ENCODE measurements around the gene C1orf159. TPM values are rescaled to one million over a fixed set of nuclear protein-coding genes. Genes with fewer than 3 reads are reported as not detected.

C1orf159 gene
- polyA plus RNA-seq, 1 donor from 2014 or later, result 31.5 TPM

DNA sequence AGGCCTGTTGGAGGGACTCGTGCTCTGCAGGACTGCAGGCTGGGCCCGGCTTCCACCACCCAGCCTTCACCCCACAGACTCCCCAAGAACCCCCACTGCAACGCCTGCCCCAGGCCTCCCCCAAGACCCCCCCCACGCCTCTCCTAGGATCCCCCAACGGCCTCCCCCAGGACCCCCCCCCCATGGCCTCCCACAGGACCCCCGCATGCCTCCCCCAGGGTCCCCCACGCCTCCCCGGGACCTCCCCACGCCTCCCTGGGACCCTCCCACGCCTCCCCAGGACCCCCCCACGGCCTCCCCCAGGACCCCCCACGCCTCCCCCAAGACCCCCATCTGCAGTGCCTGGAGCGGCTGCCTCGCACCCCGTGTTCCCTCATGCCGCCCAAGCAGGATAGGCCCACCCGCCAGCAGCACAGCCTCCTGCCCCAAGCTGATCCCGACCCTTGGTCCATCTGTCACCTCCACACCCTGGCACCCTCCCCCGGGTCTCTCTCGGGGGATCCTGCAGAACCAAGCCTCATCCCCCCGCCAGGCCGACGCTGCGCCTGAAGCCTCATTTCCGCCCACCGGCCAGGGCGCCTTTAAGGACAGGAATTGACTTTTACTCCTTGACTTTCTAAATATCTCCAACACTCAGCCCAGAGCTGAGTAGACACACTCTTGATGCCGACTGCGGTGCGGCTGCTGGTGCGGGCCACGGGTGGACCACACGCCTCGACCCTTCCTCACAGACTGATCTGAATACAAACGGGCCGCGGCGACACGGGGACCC lies 27.7 kb downstream of the C1orf159 start:
- Histone ChIP-seq H3K9me3 (ENCODE audit: low read length) (no peaks in the 10 kb centered on the region), H3K9me2 (ENCODE audit: insufficient read depth, low read length) (no peaks in the 10 kb centered on the region), H4K20me1 (ENCODE audit: insufficient read depth) (no peaks in the 10 kb centered on the region), H3F3A (ENCODE audit: insufficient read depth, low read length, poor library complexity, severe bottlenecking) (no peaks in the 10 kb centered on the region), H2AFZ (ENCODE audit: low read depth, low read length) (no peak overlapping the region), H3K79me2 (replicated peaks; ENCODE audit: insufficient read depth, low read length) (no peaks in the 10 kb centered on the region), H3K4me2 (ENCODE audit: low read length) (no peak overlapping the region), H3K9ac (ENCODE audit: low read length) (no peak overlapping the region), H3K36me3 (ENCODE audit: insufficient read depth, low read length) (no peaks in the 10 kb centered on the region), H3K27me3 (ENCODE audit: insufficient read depth, low read depth, low read length) (no peaks in the 10 kb centered on the region), H3K27ac (ENCODE audit: low read length) (no peak overlapping the region), H3K4me3 (ENCODE audit: low read length) (no peak overlapping the region)
- TF ChIP-seq CTCF (IDR thresholded peaks at IDR 0.05; ENCODE audit: poor library complexity, severe bottlenecking), result no peak
- no peak for TF ChIP-seq REST (IDR thresholded peaks at IDR 0.05; ENCODE audit: borderline replicate concordance)
- no peak for TF ChIP-seq SMC3 (conservative IDR thresholded peaks at IDR 0.05; ENCODE audit: poor library complexity)
- no peak for TF ChIP-seq TAF1 (IDR thresholded peaks at IDR 0.05; ENCODE audit: low read depth)
- TF ChIP-seq RAD21 (conservative IDR thresholded peaks at IDR 0.05), result no peak
- TF ChIP-seq POLR2AphosphoS5 (IDR thresholded peaks at IDR 0.05), result no peak
- TF ChIP-seq EZH2 (IDR thresholded peaks at IDR 0.05; ENCODE audit: borderline replicate concordance, insufficient read depth, low read length, poor library complexity, severe bottlenecking), result no peak
- no peak for TF ChIP-seq EP300 (conservative IDR thresholded peaks at IDR 0.05; ENCODE audit: poor library complexity, severe bottlenecking)
- no peak for TF ChIP-seq MXI1 (conservative IDR thresholded peaks at IDR 0.05; ENCODE audit: poor library complexity, severe bottlenecking)

DNA sequence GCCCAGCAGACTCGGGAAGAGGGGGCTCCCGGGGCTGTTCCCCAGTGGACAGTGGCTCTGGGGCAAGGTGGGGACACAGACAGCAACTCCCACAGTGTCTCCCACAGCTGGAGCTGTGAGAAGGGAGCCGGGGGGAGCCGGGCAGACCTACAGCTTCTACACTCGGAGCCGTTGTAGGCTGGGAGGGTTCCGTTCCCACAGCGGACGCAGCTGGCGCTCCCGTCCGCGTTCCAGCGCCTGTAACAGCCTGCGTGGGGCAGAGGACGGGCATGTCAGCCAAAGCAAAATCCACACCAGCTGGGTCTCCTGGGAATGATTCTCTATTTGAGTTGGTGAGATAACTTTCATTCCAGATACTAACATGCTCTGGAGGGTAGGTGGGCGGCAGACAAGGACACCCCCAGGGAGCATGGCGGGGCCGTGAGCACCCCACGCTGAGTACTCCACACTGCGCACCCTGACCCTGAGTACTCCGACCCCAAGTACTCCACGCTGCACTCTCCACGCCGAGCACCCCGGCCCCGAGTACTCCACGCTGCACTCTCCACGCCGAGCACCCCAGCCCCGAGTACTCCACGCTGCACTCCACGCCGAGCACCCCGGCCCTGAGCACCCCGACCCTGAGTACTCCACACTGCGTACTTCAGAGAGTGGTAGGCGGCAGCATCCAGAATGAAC lies 28.4 kb downstream of the C1orf159 start:
- H3K9me3 ChIP-seq (ENCODE audit: low read length), result no peaks in the 10 kb centered on the region
- H4K20me1 ChIP-seq (ENCODE audit: insufficient read depth), result no peaks in the 10 kb centered on the region
- no peak overlapping the region for H3K9ac ChIP-seq (ENCODE audit: low read length)
- no peak overlapping the region for H3K27ac ChIP-seq (ENCODE audit: low read length)
- H3K79me2 ChIP-seq (replicated peaks; ENCODE audit: insufficient read depth, low read length), result no peaks in the 10 kb centered on the region
- H3K27me3 ChIP-seq (ENCODE audit: insufficient read depth, low read depth, low read length), result no peaks in the 10 kb centered on the region
- no peaks in the 10 kb centered on the region for H3K36me3 ChIP-seq (ENCODE audit: insufficient read depth, low read length)
- H3K9me2 ChIP-seq (ENCODE audit: insufficient read depth, low read length), result no peaks in the 10 kb centered on the region
- no peak overlapping the region for H2AFZ ChIP-seq (ENCODE audit: low read depth, low read length)
- no peak overlapping the region for H3K4me2 ChIP-seq (ENCODE audit: low read length)
- H3F3A ChIP-seq (ENCODE audit: insufficient read depth, low read length, poor library complexity, severe bottlenecking), result no peaks in the 10 kb centered on the region
- no peak overlapping the region for H3K4me3 ChIP-seq (ENCODE audit: low read length)
- TF ChIP-seq REST (IDR thresholded peaks at IDR 0.05; ENCODE audit: borderline replicate concordance), result no peak
- TF ChIP-seq CTCF (IDR thresholded peaks at IDR 0.05; ENCODE audit: poor library complexity, severe bottlenecking), result no peak
- TF ChIP-seq EZH2 (IDR thresholded peaks at IDR 0.05; ENCODE audit: borderline replicate concordance, insufficient read depth, low read length, poor library complexity, severe bottlenecking), result no peak
- no peak for TF ChIP-seq TAF1 (IDR thresholded peaks at IDR 0.05; ENCODE audit: low read depth)
- TF ChIP-seq RAD21 (conservative IDR thresholded peaks at IDR 0.05), result no peak
- TF ChIP-seq SMC3 (conservative IDR thresholded peaks at IDR 0.05; ENCODE audit: poor library complexity), result no peak
- no peak for TF ChIP-seq EP300 (conservative IDR thresholded peaks at IDR 0.05; ENCODE audit: poor library complexity, severe bottlenecking)
- TF ChIP-seq POLR2AphosphoS5 (IDR thresholded peaks at IDR 0.05), result no peak
- no peak for TF ChIP-seq MXI1 (conservative IDR thresholded peaks at IDR 0.05; ENCODE audit: poor library complexity, severe bottlenecking)

All from neural cell (in vitro differentiated cells).